Measurements from ENCODE around the gene TM4SF4.

Gene TM4SF4

GRCh38 chr3:149455366-149455765 lies 19.1 kb upstream of the TM4SF4 start:
- Histone ChIP-seq H3K9me3 (ENCODE audit: control insufficient read depth in 2 of 2, low read length in 2 of 2) (no peaks in the 10 kb centered on the region), H3K27me3 (ENCODE audit: control insufficient read depth in 1 of 2, insufficient read depth in 2 of 2, low read length in 2 of 2) (no peaks in the 10 kb centered on the region), H3K27ac (ENCODE audit: low read length) (no peak overlapping the region), H3K4me3 (ENCODE audit: low read length in 2 of 2) (no peak overlapping the region), H3K36me3 (ENCODE audit: control insufficient read depth in 2 of 2, insufficient read depth in 2 of 2, low read length in 2 of 2) (no peaks in the 10 kb centered on the region), H3K4me1 (ENCODE audit: control insufficient read depth, insufficient read depth, low read length) (no peaks in the 10 kb centered on the region), H3K9ac (ENCODE audit: low read length in 2 of 2) (no peak overlapping the region)

- Histone ChIP-seq H3K36me3 (ENCODE audit: control insufficient read depth in 2 of 2, insufficient read depth in 2 of 2, low read length in 2 of 2) (no peaks in the 10 kb centered on the region), H3K9me3 (ENCODE audit: control insufficient read depth in 2 of 2, low read length in 2 of 2) (no peaks in the 10 kb centered on the region), H3K4me1 (ENCODE audit: control insufficient read depth, insufficient read depth, low read length) (no peaks in the 10 kb centered on the region), H3K27me3 (ENCODE audit: control insufficient read depth in 1 of 2, insufficient read depth in 2 of 2, low read length in 2 of 2) (no peaks in the 10 kb centered on the region), H3K9ac (ENCODE audit: low read length in 2 of 2) (no peak overlapping the region), H3K27ac (ENCODE audit: low read length) (no peak overlapping the region), H3K4me3 (ENCODE audit: low read length in 2 of 2) (no peak overlapping the region)
Measured at GRCh38 chr3:149455989-149456388, 18.5 kb upstream of the TM4SF4 start.

GRCh38 chr3:149459491-149460059 lies 14.9 kb upstream of the TM4SF4 start:
- Histone ChIP-seq H3K9ac (ENCODE audit: low read length in 2 of 2) (no peak overlapping the region), H3K27me3 (ENCODE audit: control insufficient read depth in 1 of 2, insufficient read depth in 2 of 2, low read length in 2 of 2) (no peaks in the 10 kb centered on the region), H3K4me1 (ENCODE audit: control insufficient read depth, insufficient read depth, low read length) (no peaks in the 10 kb centered on the region), H3K9me3 (ENCODE audit: control insufficient read depth in 2 of 2, low read length in 2 of 2) (no peaks in the 10 kb centered on the region), H3K4me3 (ENCODE audit: low read length in 2 of 2) (no peak overlapping the region), H3K36me3 (ENCODE audit: control insufficient read depth in 2 of 2, insufficient read depth in 2 of 2, low read length in 2 of 2) (no peaks in the 10 kb centered on the region), H3K27ac (ENCODE audit: low read length) (no peak overlapping the region)

DNA sequence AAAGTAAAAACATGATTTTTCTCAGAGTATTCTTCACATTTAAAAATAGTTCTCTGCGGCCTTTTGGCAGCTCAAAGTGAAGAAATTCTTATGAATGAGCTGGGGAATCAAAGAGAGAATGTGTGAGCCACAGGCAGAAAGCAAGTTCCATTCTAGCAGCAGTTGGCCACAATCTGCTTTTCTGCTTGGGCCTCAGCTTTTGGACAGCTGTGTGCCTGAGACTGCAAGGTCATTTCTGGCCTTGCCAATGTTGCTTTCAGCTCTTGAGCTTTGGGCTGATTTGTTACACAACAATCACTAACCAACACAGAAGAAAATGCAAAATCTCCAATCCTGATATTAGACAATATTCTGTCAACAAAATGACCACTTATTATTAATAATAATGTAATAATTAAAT lies 14.4 kb upstream of the TM4SF4 start:
- H3K4me3 ChIP-seq (ENCODE audit: low read length in 2 of 2) = no peak overlapping the region
- H3K9ac ChIP-seq (ENCODE audit: low read length in 2 of 2) = no peak overlapping the region
- H3K4me1 ChIP-seq (ENCODE audit: control insufficient read depth, insufficient read depth, low read length) = no peaks in the 10 kb centered on the region
- H3K27ac ChIP-seq (ENCODE audit: low read length) = no peak overlapping the region
- no peaks in the 10 kb centered on the region for H3K36me3 ChIP-seq (ENCODE audit: control insufficient read depth in 2 of 2, insufficient read depth in 2 of 2, low read length in 2 of 2)
- H3K27me3 ChIP-seq (ENCODE audit: control insufficient read depth in 1 of 2, insufficient read depth in 2 of 2, low read length in 2 of 2) = no peaks in the 10 kb centered on the region
- H3K9me3 ChIP-seq (ENCODE audit: control insufficient read depth in 2 of 2, low read length in 2 of 2) = no peaks in the 10 kb centered on the region

DNA sequence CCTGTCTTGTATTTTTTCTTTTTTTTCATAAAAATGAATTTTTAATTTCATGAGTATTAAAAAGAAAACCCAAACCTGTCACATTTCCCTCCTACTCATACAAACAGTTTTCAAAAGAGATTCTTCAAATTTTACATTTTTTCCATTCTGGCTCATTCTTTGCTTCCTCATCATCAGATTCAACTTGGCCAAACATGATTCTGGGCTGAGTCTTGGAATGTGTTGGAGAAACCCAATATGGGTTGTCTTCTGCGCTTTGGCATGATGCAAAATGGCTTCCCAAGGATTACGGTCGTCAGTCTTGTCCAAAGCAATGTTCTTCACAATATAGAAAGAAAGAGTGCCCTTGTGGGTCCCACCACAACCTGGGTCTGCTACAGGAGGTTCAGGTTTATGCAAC lies 12.4 kb upstream of the TM4SF4 start:
- Histone ChIP-seq H3K9ac (ENCODE audit: low read length in 2 of 2) (no peak overlapping the region), H3K9me3 (ENCODE audit: control insufficient read depth in 2 of 2, low read length in 2 of 2) (no peaks in the 10 kb centered on the region), H3K27ac (ENCODE audit: low read length) (no peak overlapping the region), H3K27me3 (ENCODE audit: control insufficient read depth in 1 of 2, insufficient read depth in 2 of 2, low read length in 2 of 2) (no peaks in the 10 kb centered on the region), H3K4me1 (ENCODE audit: control insufficient read depth, insufficient read depth, low read length) (no peaks in the 10 kb centered on the region), H3K4me3 (ENCODE audit: low read length in 2 of 2) (no peak overlapping the region), H3K36me3 (ENCODE audit: control insufficient read depth in 2 of 2, insufficient read depth in 2 of 2, low read length in 2 of 2) (no peaks in the 10 kb centered on the region)

GRCh38 chr3:149462581-149463011 lies 11.9 kb upstream of the TM4SF4 start:
- Histone ChIP-seq H3K27ac (ENCODE audit: low read length) (no peak overlapping the region), H3K9ac (ENCODE audit: low read length in 2 of 2) (no peak overlapping the region), H3K4me1 (ENCODE audit: control insufficient read depth, insufficient read depth, low read length) (no peaks in the 10 kb centered on the region), H3K4me3 (ENCODE audit: low read length in 2 of 2) (no peak overlapping the region), H3K27me3 (ENCODE audit: control insufficient read depth in 1 of 2, insufficient read depth in 2 of 2, low read length in 2 of 2) (no peaks in the 10 kb centered on the region), H3K9me3 (ENCODE audit: control insufficient read depth in 2 of 2, low read length in 2 of 2) (no peaks in the 10 kb centered on the region), H3K36me3 (ENCODE audit: control insufficient read depth in 2 of 2, insufficient read depth in 2 of 2, low read length in 2 of 2) (no peaks in the 10 kb centered on the region)

DNA sequence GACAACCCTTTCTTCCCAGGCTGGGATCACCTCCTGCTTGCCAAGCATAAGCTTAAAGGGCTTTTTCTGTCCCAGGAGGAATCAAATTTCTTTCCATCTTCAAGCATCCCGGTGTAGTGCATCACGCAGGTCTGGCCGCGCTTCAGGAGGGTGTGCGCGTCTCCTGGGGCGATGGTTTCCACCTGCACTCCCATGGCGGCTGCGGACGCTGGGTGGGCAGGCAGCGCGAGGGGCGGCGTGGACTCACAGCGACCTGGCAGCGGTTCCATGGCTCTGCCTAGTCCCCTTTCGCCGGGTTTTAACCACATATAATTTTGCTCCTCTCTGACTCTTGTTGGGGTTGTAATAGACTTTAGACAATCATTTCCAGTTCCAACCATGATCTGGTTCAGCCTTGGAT lies 10.6 kb upstream of the TM4SF4 start:
- no peak overlapping the region for H3K27ac ChIP-seq (ENCODE audit: low read length)

GRCh38 chr3:149464542-149465328 lies 9.8 kb upstream of the TM4SF4 start:
- no peaks in the 10 kb centered on the region for H3K36me3 ChIP-seq (ENCODE audit: control insufficient read depth in 2 of 2, insufficient read depth in 2 of 2, low read length in 2 of 2)
- no peaks in the 10 kb centered on the region for H3K9me3 ChIP-seq (ENCODE audit: control insufficient read depth in 2 of 2, low read length in 2 of 2)
- no peaks in the 10 kb centered on the region for H3K4me1 ChIP-seq (ENCODE audit: control insufficient read depth, insufficient read depth, low read length)
- H3K9ac ChIP-seq (ENCODE audit: low read length in 2 of 2) = no peak overlapping the region
- no peak overlapping the region for H3K4me3 ChIP-seq (ENCODE audit: low read length in 2 of 2)
- H3K27me3 ChIP-seq (ENCODE audit: control insufficient read depth in 1 of 2, insufficient read depth in 2 of 2, low read length in 2 of 2) = no peaks in the 10 kb centered on the region
- no peak overlapping the region for H3K27ac ChIP-seq (ENCODE audit: low read length)

More for the DNA sequence above, 10.6 kb upstream of the TM4SF4 start:
- H3K4me3 ChIP-seq (ENCODE audit: low read length in 2 of 2) = no peak overlapping the region
- H3K4me1 ChIP-seq (ENCODE audit: control insufficient read depth, insufficient read depth, low read length) = no peaks in the 10 kb centered on the region
- no peak overlapping the region for H3K9ac ChIP-seq (ENCODE audit: low read length in 2 of 2)
- H3K36me3 ChIP-seq (ENCODE audit: control insufficient read depth in 2 of 2, insufficient read depth in 2 of 2, low read length in 2 of 2) = no peaks in the 10 kb centered on the region
- no peaks in the 10 kb centered on the region for H3K27me3 ChIP-seq (ENCODE audit: control insufficient read depth in 1 of 2, insufficient read depth in 2 of 2, low read length in 2 of 2)
- no peaks in the 10 kb centered on the region for H3K9me3 ChIP-seq (ENCODE audit: control insufficient read depth in 2 of 2, low read length in 2 of 2)

GRCh38 chr3:149465351-149465883 lies 9.1 kb upstream of the TM4SF4 start:
- H3K36me3 ChIP-seq (ENCODE audit: control insufficient read depth in 2 of 2, insufficient read depth in 2 of 2, low read length in 2 of 2) = no peaks in the 10 kb centered on the region
- H3K9ac ChIP-seq (ENCODE audit: low read length in 2 of 2) = no peak overlapping the region
- no peak overlapping the region for H3K4me3 ChIP-seq (ENCODE audit: low read length in 2 of 2)
- no peaks in the 10 kb centered on the region for H3K9me3 ChIP-seq (ENCODE audit: control insufficient read depth in 2 of 2, low read length in 2 of 2)
- no peak overlapping the region for H3K27ac ChIP-seq (ENCODE audit: low read length)
- H3K27me3 ChIP-seq (ENCODE audit: control insufficient read depth in 1 of 2, insufficient read depth in 2 of 2, low read length in 2 of 2) = no peaks in the 10 kb centered on the region
- no peaks in the 10 kb centered on the region for H3K4me1 ChIP-seq (ENCODE audit: control insufficient read depth, insufficient read depth, low read length)

DNA sequence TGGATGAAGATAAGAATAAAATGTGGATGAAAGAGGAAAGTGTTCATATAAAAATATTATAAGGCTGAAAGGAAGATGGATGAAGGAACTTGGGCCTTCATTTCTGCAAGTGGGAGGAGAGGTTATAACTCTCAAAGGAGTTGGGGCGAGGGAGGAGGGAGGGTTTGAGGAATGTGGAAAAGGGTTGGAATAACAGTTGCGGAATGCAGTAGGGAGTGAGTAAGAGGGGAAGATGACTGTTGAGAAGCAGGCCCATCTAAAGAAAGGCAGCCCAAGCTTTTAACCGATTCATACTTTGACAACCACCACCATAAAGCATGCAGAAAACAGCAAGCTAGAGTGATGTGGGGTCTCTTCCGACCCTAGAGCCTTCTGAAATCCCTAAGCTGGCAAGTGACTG lies 8.3 kb upstream of the TM4SF4 start:
- H3K27ac ChIP-seq (ENCODE audit: low read length) = no peak overlapping the region
- H3K27me3 ChIP-seq (ENCODE audit: control insufficient read depth in 1 of 2, insufficient read depth in 2 of 2, low read length in 2 of 2) = no peaks in the 10 kb centered on the region
- H3K9ac ChIP-seq (ENCODE audit: low read length in 2 of 2) = no peak overlapping the region
- H3K36me3 ChIP-seq (ENCODE audit: control insufficient read depth in 2 of 2, insufficient read depth in 2 of 2, low read length in 2 of 2) = no peaks in the 10 kb centered on the region
- H3K4me1 ChIP-seq (ENCODE audit: control insufficient read depth, insufficient read depth, low read length) = no peaks in the 10 kb centered on the region
- H3K9me3 ChIP-seq (ENCODE audit: control insufficient read depth in 2 of 2, low read length in 2 of 2) = no peaks in the 10 kb centered on the region
- H3K4me3 ChIP-seq (ENCODE audit: low read length in 2 of 2) = no peak overlapping the region

Data from stomach smooth muscle (tissue), 2 donors.